GM21786 (cell line): Measurements from ENCODE around the gene SLC36A3.
"Not testable (repeated sequence)": the region's sequence is repeated elsewhere in the genome, so short reads cannot be mapped to it uniquely, and the experiment has no call there.

Source experiments
- ATAC-seq: cut with Tn5 transposase; IDR thresholded peaks from one replicate; pipeline ENCODE4 v1.9.1; 2021; ENCODE audit not compliant: unreplicated experiment

The SLC36A3 gene

DNA sequence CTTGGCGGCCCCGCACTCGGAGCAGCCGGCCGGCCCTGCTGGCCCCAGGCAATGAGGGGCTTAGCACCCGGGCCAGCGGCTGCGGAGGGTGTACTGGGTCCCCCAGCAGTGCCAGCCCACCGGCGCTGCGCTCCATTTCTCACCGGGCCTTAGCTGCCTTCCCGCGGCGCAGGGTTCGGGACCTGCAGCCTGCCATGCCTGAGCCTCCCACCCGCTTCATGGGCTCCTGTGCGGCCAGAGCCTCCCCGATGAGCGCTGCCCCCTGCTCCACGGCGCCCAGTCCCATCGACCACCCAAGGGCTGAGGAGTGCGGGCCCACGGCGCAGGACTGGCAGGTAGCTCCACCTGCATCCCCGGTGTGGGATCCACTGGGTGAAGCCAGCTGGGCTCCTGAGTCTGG lies 5.7 kb upstream of the SLC36A3 start:
- ATAC-seq, result not testable (repeated sequence)

GRCh38 chr5:151298063-151298855 lies 5.3 kb downstream of the SLC36A3 start:
- peak; percentile 91 for ATAC-seq

DNA sequence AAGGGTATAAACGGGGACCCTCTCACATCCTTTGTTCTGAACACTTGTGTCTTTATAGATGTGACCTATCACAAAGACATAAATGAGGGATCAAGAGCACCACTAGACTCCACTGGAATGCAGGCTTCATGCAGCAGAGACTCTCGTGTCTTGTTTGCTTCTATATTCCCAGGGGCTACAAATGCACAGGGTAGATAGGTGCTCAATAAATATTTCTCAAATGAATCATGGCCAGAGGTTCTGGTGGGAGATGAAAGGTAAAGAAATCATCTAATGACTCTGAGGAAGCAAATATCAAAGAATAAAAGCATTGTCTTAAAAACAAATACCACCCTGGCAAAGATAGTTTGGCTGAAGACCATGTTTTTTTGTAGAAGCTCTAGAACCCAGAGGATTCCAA lies 6.6 kb downstream of the SLC36A3 start:
- no peak for ATAC-seq

- no peak for ATAC-seq
Measured at GRCh38 chr5:151296478-151296830, 7.1 kb downstream of the SLC36A3 start.

DNA sequence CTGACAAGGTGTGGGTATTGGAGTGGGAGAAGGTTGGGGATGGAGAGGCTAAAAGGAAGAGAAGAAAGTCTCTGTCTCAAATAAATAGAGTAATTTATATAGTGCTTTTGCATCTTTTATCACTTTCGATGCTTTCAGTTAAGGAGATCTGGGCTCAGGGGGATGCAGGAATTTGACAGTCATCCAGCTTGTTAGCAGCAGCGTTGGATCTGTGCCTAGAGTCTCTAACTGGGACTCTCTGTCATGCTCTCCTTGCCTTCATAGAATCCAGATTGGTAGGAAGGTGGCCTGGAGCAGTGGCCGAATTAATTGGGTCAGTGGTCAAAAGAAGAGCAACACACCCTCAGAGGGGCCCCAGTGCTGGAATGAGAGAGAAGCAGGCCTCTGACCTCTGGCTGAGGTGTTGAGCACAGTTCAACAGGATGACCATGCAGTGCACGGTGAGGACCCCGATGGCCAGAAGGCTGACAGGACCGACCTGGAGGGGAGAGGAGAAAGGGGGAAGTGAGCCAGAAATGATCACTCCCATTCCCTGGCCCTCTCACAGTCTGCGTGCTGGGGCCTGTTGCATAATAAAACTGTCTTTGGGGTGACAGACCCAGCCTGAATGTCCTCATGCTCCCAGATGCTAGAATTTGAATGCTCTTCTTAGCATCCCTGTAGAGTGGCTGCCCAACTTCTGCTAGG lies 7.6 kb downstream of the SLC36A3 start:
- no peak for ATAC-seq

DNA sequence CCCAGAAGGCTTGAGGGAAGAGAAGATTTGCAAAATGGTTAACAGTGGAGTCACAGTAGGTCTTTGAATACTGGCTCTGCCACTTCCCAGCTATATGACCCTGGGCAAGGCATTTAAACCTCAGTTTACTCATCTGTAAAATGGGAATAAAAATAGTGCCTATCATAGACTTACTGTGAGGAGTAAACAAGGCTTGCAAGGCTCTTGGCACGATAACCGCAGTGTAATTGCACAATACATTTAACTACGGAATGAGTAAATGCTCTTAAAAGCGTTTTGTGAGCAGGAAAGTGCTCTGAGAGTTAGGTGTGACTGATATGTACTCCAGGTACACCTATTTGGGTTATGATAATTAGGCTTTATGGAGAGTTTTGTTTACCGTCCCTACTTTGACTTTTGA lies 8.4 kb downstream of the SLC36A3 start:
- no peak for ATAC-seq

DNA sequence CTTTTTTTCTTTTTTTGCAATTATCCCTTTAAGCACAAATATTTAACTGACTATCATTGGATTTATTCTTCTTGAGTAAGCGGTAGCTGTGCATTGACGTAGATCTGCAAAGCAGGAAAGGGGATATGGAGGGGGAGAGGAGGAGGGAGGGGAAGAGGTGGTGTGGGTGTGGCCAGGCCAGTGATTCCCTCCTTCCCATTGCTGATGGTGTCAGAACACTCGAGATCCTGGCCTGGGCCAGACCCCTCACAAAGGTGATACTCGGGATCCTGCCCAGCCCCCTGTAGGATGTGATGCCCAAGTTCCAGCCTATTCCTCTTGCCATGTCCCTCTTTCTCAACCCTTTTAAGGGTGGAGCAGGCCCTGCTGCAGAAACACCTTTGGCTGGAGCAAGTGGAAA lies 9.9 kb downstream of the SLC36A3 start:
- ATAC-seq, result no peak

GRCh38 chr5:151288180-151288579 lies 15.4 kb downstream of the SLC36A3 start:
- ATAC-seq, result peak; percentile 75

DNA sequence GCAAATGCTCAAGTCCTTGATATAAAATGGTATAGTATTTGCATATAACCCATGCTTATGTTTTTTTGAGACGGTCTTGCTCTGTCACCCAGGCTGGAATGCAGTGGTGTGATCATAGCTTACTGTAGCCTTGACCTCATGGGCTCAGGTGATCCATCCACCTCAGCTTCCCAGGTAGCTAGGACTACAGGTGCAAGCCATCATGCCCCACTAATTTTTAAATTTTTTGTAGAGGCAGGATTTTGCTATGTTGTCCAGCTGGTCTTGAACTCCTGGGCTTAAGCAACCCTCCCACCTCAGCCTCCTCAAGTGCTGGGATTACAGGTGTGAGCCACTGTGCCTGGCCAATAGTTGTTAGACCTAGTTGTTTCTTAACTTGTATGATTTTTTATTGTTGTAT lies 17.3 kb downstream of the SLC36A3 start:
- ATAC-seq, result no peak

DNA sequence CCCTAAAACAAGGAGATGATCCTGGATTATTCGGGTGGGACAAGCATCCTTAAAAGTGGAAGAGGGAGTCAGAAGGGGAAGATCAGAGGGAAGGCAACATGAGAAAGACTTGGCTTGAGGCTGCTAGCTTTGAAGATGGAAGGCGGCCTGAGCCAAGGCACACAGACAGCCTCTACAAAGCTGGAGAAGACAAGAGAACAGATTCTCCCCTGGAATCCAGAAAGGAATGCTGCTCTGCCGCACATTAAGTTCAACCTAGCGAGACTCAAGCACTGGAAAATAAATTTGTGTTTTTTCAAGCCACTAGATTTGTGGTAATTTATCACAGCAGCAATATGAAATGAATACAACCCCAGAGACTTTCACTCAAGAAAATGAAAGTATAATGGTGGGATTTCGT lies 17.9 kb downstream of the SLC36A3 start:
- ATAC-seq, result no peak

DNA sequence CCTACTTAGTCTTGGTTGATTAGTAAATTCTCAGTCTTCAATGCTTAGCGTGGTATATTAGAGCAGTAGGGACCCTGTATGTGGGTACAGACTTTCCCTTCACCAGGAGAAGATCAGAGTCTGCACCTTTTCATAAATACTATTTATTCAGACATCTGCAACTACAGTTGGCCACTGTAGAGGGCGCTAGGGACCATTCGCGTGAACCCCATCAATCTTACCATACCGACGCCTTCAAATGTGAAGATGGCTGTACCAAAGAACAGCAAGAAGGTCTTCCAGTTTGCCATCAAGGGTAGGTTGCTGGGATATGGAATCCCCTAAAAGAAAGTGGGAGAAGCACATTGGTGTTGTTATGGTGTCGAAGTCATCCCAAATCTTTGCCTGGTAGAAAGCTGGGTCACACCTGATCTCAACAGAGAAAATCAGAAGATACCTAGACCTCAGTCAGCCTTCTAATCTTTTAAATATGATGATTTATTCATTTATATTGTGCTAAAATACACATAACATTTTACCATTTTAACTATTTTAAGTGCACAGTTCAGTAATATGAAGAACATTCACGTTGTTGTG lies 19.1 kb downstream of the SLC36A3 start:
- no peak for ATAC-seq

GRCh38 chr5:151283120-151283825 lies 20.3 kb downstream of the SLC36A3 start:
- ATAC-seq, result no peak

GRCh38 chr5:151281001-151281639 lies 22.4 kb downstream of the SLC36A3 start:
- no peak for ATAC-seq

DNA sequence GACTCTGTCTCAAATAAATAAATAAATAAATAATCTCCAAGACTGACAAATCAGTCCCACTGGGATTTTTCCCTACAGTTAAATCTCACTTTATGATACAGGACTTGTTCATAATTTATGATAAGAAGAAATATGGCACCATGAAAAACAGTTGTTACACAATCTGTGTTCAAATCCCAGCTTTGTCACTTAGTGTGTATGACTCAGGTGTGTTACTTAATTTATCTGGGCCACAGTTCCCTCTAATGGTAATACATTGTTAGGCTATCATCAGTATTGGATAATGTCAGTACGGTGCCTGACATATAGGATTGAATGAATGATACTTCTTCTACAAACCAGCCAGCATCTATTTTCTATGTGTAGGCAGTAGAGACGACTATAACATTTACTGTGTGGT lies 23.1 kb downstream of the SLC36A3 start:
- no peak for ATAC-seq

GRCh38 chr5:151278845-151279244 lies 24.7 kb downstream of the SLC36A3 start:
- ATAC-seq, result no peak

- no peak for ATAC-seq
Measured at GRCh38 chr5:151275803-151276202, 27.8 kb downstream of the SLC36A3 start.

GRCh38 chr5:151274666-151275065 lies 28.9 kb downstream of the SLC36A3 start:
- ATAC-seq, result no peak

DNA sequence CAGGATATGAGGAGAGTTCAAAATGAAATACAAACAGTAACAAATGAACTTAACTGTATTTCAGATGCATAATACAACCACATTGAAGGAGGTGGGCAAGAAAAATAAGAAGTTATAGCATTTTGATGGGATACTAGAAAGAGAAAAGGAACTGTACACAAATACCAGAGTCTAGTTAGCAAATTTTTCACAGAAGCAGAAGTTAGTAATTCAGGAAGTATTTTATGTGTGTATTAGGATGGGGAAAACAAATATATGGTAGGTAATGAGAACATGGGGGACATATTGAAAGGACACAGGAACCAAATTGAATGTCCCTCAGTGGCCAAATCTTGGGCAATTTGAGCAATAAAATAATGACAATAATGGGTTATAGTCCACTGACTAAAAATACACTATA lies 32.2 kb downstream of the SLC36A3 start:
- ATAC-seq, result no peak

DNA sequence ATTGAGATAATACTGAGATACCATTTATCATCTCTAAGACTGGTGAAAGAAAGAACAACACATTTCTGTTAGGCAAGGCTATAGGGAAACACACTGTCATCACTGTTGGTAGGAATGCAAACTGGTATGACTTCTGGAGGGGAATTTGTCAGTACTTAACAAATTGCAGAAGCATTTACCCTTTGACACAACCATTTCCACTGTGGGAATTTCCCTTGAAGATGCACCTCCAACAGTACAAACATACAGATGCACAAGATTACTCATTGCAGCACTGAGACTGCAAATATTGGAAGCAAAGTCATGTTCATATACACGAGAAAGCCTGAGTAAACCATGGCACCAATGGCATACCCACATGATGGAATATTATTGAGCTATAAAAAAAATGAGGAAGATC lies 33.0 kb downstream of the SLC36A3 start:
- ATAC-seq, result peak; percentile 89

DNA sequence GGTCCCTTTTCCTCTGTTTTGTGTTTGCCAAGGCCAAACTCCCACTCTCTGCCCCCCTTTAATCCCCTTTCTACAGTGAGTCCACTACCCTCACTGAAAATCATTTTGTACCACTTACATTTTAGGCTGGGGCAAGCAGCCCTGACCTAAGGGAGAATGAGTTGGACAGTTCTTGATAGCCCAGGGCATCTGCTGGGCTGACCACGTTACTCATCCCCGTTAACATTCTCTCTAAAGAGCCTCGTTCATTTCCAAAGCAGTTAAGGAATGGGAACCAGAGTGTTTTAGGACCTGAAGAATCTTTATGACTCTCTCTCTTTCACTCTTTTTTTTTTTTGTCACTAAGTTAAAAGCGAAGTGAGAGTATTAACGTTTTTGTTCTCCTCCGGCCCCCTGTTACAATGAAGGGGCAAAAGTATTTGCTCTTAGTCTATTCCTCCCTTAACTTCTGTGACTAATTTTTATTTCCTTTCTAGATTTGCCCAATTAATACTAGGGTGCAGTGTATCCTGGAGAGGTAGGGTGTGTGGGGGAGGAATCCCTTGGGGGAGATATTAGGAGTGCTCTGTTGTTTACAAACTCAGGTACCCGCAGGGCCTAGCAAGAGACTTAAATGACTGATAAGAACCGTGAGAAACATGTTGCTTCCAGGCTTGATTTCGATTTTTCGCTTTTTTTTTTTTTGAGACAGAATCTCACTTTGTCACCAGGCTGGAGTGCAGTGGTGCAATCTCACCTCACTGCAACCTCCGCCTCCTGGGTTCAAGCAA lies 35.9 kb downstream of the SLC36A3 start:
- no peak for ATAC-seq
